Stomach smooth muscle (tissue), 2 donors: Measurements from ENCODE around the gene PRDX3.
"Not testable (repeated sequence)": the region's sequence is repeated elsewhere in the genome, so short reads cannot be mapped to it uniquely, and the experiment has no call there.

ENCODE experiments used
- H3K27ac ChIP-seq: one replicate; pipeline ENCODE4 v1.7.0; 2013; ENCODE audit warnings: mild to moderate bottlenecking, low read length, inconsistent platforms
- H3K27me3 ChIP-seq, 2 donors: one replicate each; pipeline ENCODE4 v1.7.0; 2013; ENCODE audit warnings: low read length in 2 of 2; ENCODE audit not compliant: insufficient read depth in 2 of 2, control insufficient read depth in 1 of 2
- H3K36me3 ChIP-seq, 2 donors: one replicate each; pipeline ENCODE4 v1.7.0; 2013; ENCODE audit warnings: low read length in 2 of 2; ENCODE audit not compliant: control insufficient read depth in 2 of 2, insufficient read depth in 2 of 2
- H3K4me1 ChIP-seq: one replicate; pipeline ENCODE4 v1.7.0; 2013; ENCODE audit warnings: low read length; ENCODE audit not compliant: control insufficient read depth, insufficient read depth
- H3K4me3 ChIP-seq, 2 donors: one replicate each; pipeline ENCODE4 v1.7.0; 2013; ENCODE audit warnings: low read length in 2 of 2
- H3K9ac ChIP-seq, 2 donors: one replicate each; pipeline ENCODE4 v1.7.0; 2013; ENCODE audit warnings: low read length in 2 of 2, mild to moderate bottlenecking in 1 of 2
- H3K9me3 ChIP-seq, 2 donors: one replicate each; pipeline ENCODE4 v1.7.0; 2013; ENCODE audit warnings: low read length in 2 of 2; ENCODE audit not compliant: control insufficient read depth in 2 of 2
- donor health status: healthy.
- donor health status: Pancreatic carcinoma.

PRDX3 gene

DNA sequence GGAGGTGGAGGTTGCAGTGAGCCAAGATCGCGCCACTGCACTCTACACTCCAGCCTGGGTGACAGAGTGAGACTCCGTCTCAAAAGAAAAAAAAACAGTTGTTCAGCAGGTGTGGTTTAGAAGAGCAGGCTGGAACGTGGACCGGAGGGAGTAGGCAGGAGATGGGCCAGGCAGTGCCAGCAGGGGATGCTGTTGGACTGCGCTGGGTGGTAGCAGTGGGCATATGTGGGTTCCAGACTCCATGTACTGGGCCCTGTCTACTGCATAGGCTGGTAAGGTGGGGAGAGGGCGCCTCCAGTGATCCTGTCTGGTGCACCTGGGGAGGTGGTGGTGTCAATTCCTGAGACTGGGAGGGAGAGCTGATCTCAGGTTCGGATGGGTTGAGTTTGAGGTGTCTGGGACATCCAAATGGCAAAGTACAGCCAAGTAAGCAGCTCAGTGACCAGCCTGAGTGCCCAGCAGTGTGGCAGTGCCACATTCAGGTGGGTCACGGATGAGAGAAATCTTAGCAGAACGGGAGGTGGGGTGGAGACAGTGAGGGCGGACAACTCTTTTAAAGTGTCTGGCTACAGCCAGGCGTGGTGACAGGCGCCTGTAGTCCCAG lies 39.0 kb downstream of the PRDX3 start:
- peaks cover 2% of the 10 kb centered on the region for H3K4me1 ChIP-seq
- no peaks in the 10 kb centered on the region for H3K27me3 ChIP-seq
- H3K9ac ChIP-seq, result no peak overlapping the region
- no peak overlapping the region for H3K4me3 ChIP-seq
- H3K9me3 ChIP-seq, result no peaks in the 10 kb centered on the region
- H3K27ac ChIP-seq, result no peak overlapping the region
- H3K36me3 ChIP-seq, result peaks cover 8 to 17% of the 10 kb centered on the region in 2 donors

DNA sequence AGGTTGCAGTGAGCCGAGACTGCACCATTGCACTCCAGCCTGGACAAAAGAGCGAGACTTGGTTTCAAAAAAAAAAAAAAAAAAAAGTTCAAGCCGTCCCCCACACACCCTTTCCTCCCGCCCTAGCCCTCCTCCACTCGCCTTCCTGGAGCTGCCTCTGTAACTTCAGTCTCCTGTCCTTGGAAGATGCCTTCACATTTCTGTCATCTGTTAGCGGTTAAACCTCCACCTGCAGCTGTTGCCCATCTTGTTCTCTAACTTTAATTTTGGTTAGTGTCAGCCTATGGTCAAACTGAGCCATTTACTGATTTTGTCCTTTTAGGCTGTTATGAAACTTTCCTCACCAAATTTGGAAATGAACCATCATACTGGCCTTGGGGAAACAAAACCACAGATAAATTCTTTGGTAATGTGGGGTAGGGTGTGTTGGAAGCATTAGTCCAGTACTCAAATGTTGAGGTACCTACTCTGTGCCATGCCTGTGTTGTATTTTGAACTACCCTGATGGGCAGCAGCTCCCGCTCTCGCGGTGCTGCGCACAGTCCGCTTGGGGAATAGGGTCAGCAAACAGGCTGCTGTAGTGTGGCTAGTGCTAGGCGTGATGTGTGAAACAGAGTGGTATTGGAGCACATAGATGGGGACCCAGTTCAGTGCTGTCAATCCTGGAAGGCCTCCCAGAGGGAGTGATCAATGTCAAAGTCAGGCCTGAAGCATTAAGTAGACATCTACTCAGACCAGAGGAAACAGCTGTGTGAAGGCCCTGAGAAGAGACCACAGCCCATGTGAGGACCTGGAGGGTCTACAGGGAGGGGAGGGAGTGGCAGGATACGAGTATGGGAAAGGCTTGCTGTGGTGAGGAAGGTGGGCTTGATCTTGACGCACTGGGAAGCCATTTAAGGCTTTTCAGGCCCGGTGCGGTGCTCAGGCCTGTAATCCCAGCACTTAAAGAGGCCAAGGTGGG lies 40.0 kb downstream of the PRDX3 start:
- Histone ChIP-seq H3K9ac (no peak overlapping the region), H3K9me3 (no peaks in the 10 kb centered on the region), H3K36me3 (peaks cover 13 to 19% of the 10 kb centered on the region in 2 donors), H3K4me1 (peaks cover 2% of the 10 kb centered on the region), H3K4me3 (no peak overlapping the region), H3K27ac (no peak overlapping the region), H3K27me3 (no peaks in the 10 kb centered on the region)

DNA sequence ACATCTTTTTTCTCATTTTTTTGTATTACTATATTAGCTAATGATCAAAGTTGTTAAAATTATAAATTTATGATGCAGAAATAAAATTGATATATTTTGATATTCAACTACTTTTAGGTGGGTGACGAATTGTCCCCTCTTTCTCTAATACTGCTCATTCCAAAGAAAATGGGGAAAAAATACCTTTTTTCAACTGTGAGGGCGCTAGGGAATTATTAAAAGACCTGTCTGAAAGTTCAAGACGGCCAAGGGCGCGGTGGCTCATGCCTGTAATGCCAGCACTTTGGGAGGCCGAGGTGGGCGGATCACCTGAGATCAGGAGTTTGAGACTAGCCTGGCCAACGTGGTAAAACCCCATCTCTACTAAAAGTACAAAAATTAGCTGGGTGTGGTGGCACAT lies 40.7 kb downstream of the PRDX3 start:
- H3K4me3 ChIP-seq, H3K27ac ChIP-seq, H3K4me1 ChIP-seq, H3K9me3 ChIP-seq, H3K27me3 ChIP-seq, H3K9ac ChIP-seq: not testable (repeated sequence)
- peaks cover 19 to 27% of the 10 kb centered on the region in 2 donors for H3K36me3 ChIP-seq

DNA sequence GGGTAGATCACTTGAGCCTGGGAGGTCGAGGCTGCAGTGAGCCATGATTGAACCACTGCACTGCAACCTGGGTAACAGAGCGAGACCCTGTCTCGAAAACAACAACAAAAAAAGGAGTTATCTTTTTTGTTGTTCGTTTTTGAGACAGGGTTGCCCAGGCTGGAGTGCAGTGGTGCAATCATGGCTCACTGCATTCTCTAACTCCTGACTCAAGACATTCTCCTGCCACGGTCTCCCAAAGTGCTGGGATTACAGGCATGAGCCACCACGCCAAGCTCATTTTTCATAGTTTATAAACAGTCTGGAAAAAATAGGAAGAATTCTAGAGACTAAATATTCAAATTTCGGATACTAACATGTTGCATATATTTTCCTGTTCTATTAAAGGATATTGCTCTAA lies 42.5 kb downstream of the PRDX3 start:
- Histone ChIP-seq H3K27ac (no peak overlapping the region), H3K9me3 (no peaks in the 10 kb centered on the region)

DNA sequence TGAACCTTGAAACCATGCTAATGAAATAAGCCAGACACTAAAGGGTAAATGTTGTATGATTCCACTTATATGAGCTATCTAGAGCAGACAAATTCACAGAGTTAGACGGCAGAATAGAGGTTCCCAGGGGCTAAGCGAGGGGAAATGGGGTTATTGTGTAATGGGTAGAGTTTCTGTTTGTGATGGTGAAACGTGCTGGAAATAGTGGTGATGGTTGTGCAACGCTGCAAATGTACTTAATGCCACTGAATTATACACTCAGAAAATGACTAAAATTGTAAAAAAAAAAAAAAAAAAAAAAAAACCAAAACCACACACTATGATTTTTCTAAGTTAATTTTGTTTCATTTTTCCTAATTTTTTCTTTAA lies 43.1 kb downstream of the PRDX3 start:
- Histone ChIP-seq H3K9me3 (no peaks in the 10 kb centered on the region), H3K27me3 (no peaks in the 10 kb centered on the region), H3K27ac (no peak overlapping the region), H3K9ac (no peak overlapping the region), H3K4me3 (no peak overlapping the region), H3K36me3 (peaks cover 26 to 36% of the 10 kb centered on the region in 2 donors), H3K4me1 (peaks cover 5% of the 10 kb centered on the region)

More for the DNA sequence above, 42.5 kb downstream of the PRDX3 start:
- peaks cover 5% of the 10 kb centered on the region for H3K4me1 ChIP-seq
- no peak overlapping the region for H3K4me3 ChIP-seq
- H3K36me3 ChIP-seq, result peaks cover 22 to 35% of the 10 kb centered on the region in 2 donors
- no peaks in the 10 kb centered on the region for H3K27me3 ChIP-seq
- H3K9ac ChIP-seq, result no peak overlapping the region

DNA sequence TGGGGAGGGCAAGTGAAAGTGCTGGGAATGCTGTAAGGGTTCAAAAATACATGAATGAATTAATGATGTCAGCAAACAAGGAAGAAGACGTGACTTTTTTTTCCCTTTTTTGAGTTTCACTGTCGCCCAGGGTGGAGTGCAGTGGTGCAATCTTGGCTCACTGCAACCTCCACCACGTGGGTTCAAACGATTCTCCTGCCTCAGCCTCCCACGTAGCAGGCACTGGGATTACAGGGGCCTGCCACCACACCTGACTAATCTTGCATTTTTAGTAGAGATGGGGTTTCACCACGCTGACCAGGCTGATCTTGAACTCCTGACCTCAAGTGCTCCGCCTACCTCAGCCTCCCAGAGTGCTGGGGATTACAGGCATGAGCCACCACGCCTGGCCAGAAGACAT lies 44.7 kb downstream of the PRDX3 start:
- Histone ChIP-seq H3K36me3 (peaks cover 30 to 39% of the 10 kb centered on the region in 2 donors), H3K27me3 (no peaks in the 10 kb centered on the region), H3K9me3 (no peaks in the 10 kb centered on the region), H3K27ac (no peak overlapping the region), H3K9ac (no peak overlapping the region), H3K4me1 (peaks cover 5% of the 10 kb centered on the region), H3K4me3 (no peak overlapping the region)

DNA sequence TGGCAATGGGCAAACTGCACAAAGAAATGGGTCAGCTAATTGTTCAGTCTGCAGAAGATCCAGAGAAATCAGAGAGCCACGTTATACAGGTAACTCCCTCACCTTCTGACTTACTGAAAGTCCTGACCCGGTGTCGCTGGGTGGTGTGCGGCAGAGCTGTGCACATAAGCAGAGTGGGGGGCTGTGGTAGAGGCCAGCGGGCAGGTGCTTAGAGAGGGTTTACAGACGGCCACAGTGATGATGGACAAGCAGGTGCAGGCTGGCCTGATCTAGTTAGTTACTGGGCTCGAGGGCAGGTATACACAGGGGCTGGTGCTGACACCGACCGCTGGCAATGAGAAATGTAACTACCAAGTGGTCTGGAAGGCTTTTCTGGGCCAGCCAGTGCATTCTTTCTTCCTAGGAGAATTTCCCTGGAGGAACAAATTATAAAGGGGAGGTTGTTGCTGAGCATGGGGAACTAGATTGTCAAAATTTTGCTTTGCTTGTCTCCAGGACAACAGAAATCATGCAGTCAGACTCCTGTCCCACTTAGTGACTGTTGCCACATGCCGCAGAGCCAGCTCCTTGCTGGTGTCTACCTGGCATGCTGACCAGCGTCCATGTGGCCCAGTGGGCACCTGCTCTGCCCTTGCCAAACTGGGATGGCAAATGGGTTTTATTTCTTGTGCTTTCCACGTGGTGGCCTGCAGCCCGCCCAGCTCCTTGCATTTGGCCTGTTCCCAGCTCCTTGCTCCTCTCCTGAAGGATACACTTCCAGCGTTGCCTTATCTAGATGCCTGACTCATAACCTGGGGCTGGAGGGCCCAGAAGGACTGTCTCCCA lies 45.9 kb downstream of the PRDX3 start:
- Histone ChIP-seq H3K4me3 (no peak overlapping the region), H3K9ac (no peak overlapping the region), H3K27me3 (no peaks in the 10 kb centered on the region), H3K36me3 (peaks cover 28 to 35% of the 10 kb centered on the region in 2 donors), H3K27ac (no peak overlapping the region), H3K4me1 (peaks cover 5% of the 10 kb centered on the region), H3K9me3 (no peaks in the 10 kb centered on the region)

DNA sequence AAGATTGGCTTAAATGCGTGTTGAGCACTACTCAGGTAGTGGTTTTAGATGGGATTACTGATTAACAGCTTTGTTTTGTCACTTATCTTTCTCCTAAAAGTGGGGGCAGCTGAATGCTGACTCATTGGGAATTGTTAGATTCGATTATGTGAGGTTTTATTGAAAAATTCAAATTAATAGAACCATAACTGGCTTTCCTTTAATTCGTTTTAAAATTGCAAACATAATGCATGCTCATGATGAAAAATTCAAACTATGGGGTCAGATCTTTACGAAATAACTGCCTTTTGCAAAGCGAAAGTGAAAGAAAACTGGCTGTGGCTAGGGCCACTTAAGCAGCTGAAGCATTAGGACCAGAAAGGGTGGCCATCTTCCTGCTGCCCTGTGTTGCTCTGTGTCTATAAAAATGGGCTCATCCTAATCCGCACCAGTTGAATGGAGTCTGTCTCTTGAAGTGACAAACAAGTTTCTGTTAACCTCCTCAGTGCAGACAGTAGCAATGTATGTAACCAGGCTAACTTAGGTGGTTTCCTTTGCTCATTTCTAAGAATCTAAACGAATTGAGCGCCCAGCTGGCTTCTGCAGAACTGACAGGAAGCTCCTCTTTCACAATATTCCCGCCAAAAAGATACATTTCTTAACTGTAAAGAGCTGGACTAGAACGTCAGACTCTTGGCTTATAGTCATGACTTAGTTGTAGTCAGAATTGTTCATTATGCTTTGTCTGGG lies 46.9 kb downstream of the PRDX3 start:
- Histone ChIP-seq H3K4me1 (peaks cover 5% of the 10 kb centered on the region), H3K36me3 (peaks cover 28 to 35% of the 10 kb centered on the region in 2 donors), H3K27ac (peak overlapping the region; percentile 6), H3K27me3 (no peaks in the 10 kb centered on the region), H3K9ac (peak overlapping the region; percentile 14 to 21), H3K4me3 (peak overlapping the region; percentile 53 to 64), H3K9me3 (no peaks in the 10 kb centered on the region)

DNA sequence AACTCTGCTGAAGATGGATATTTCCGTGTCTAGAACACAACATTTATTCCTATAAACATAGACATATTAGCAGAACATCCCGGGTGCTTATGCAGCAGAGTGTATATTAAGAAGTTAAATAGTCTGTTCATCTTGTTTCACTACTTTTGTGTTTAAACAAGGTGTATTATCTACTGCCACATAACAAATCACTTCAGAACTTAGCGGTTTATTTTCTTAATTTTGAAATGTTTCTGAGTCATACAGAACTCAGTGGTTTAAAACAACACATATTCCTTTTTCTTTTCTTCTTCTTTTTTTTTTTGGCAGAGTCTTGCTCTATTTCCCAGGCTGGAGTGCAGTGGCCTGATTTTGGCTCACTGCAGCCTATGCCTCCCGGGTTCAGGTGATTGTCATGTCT lies 48.9 kb downstream of the PRDX3 start:
- Histone ChIP-seq H3K27ac (no peak overlapping the region), H3K27me3 (no peaks in the 10 kb centered on the region), H3K9ac (no peak overlapping the region), H3K4me3 (no peak overlapping the region), H3K36me3 (peaks cover 36 to 40% of the 10 kb centered on the region in 2 donors), H3K4me1 (peaks cover 3% of the 10 kb centered on the region), H3K9me3 (no peaks in the 10 kb centered on the region)

DNA sequence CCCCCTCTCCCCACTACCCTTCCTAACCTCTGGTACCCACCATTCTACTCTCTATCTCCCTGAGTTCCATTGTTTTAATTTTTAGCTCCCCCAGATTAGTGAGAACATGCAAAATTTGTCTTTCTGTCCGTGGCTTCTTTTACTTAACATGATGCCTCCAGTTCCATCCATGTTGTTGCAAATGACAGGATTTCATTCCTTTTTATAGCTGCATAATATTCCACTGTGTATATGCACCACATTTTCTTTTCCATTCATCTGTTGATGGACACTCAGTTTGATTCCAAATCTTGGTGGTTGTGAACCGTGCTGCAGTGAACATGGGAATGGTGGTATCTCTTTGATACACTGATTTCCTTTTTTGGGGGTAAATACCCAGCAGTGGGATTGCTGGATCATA lies 52.7 kb downstream of the PRDX3 start:
- Histone ChIP-seq H3K4me1 (no peaks in the 10 kb centered on the region), H3K4me3 (no peak overlapping the region), H3K36me3 (peaks cover 22 to 23% of the 10 kb centered on the region in 2 donors), H3K9ac (no peak overlapping the region), H3K27ac (no peak overlapping the region), H3K9me3 (no peaks in the 10 kb centered on the region), H3K27me3 (no peaks in the 10 kb centered on the region)
